ENCODE data around the gene DDX28.
A peak's percentile ranks its signal among the peaks of the same experiment; 100 is the strongest.
"Not testable (repeated sequence)": the region's sequence is repeated elsewhere in the genome, so short reads cannot be mapped to it uniquely, and the experiment has no call there.

DDX28 gene

DNA sequence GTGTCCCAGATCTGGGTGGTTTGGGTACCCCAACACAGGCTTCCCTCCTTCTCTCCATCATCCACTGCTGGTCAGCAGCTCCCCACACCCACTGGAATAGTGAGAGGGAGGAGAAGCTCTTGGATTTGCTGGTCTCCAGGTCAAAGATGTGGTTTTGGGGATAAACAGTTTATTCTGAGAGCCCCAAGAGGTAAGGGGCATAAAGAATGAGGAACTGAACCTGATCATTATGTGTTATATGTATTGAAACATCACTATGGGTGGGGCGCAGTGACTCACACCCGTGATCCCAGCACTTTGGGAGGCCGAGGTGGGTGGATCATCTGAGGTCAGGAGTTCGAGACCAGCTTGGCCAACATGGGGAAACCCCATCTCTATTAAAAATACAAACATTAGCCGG, 27.6 kb downstream of the DDX28 start:
- no peak for DNase-seq (ENCODE audit: low read depth, low spot score)

DNA sequence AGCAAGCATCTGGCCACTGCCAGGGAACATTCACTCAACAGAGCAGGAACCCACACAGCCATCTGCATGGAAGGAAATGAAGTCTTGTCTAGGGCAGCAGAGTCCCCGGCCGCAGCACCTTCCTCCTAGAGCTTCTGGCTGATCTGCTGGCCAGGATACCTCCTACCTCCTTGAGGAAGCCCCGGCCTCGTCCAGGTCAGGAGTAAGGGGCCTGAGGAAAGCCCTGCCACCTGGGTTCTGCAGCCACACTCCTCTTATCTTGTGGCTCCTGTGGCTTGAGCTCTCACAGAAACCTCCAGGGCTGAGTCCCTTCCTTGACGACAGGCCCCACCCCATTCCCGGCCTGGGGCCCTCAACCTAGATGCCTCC, 29.0 kb downstream of the DDX28 start:
- not testable (repeated sequence) for DNase-seq (ENCODE audit: low read depth, low spot score)

DNA sequence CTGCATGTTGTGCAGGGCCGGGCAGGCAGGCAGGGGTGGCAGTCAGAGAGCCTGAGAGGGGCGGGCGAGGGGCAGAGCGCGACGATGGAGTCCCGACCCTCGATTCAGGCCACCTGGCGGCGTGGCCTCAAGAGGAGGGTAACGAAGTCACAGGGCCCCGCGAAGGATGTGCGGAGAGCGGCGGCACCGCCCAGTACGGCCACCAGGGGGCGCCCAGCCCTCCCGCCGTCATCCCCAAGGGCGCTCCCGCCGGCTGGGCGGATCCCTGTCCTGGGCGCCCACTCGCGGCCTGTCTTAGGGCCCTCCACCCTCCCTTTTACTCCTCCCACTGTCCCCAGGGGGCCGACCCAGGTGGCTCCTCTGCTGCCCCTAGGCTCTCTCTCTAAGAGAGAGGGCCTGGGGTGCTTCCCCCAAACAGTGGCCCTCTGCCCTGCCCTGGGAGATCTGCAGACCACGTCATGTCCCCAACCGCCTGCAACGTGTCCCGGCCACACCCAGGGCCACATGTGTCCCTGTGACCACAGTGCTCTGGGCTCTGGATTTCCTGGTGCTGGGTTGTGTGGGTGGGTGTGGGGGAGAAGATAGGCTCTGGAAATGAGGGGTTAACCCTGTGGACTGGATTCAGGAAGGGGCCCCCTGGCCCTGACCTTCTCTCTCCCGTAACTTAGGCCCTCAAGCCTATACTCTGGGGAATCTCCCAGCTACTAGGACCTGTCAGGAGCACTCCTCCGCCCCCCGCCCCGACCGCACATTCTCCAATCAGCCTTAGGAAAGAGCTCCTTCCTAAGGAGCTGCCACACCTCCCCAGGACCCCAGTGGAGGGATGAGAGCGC, 29.6 kb downstream of the DDX28 start:
- DNase-seq (ENCODE audit: low read depth, low spot score): peak; percentile 62

DNA sequence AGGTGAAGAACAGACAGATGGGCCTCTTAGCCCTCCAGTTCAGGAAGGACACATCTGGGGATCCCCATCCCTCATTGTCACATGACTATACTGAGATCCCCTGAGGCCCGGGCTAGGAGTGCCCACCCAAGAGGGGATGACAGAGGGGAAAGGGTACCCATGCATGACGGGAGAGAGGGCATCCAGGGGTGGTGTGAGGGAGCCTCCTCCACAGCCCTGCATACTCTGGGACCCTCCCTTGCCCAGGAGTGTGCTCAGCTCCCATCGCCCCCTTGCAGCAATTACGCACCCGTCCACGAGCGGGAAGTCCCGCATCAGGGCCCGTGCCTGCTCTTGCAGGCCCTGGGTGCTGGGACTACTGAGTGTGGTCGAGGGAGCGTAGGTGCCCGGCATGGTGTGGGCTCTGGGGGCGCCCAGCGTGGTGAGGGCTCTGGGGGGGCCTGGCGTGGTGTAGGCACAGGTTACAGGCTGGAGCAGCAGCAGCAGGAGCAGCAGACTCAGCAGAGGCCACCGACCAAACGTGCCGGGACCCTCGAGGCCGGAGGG, 30.3 kb downstream of the DDX28 start:
- no peak for DNase-seq (ENCODE audit: low read depth, low spot score)

DNA sequence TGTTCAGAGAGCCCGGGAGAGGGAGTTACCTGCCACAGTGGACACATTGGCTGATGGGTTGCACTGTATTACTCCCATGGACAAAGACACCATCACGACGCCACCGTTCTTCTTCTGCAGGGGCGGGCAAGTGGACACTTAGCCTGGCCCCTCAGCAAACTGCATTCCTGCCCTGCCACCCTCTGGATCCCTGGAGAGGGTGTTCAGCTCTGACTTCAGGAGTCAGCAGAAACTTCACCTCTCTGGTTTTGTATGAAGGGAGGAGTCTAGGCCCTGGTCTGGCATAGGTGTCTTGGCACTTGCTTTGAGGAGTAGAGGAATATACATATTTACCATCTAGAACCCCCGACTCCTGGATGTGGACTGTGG, 33.0 kb downstream of the DDX28 start:
- no peak for DNase-seq (ENCODE audit: low read depth, low spot score)

DNA sequence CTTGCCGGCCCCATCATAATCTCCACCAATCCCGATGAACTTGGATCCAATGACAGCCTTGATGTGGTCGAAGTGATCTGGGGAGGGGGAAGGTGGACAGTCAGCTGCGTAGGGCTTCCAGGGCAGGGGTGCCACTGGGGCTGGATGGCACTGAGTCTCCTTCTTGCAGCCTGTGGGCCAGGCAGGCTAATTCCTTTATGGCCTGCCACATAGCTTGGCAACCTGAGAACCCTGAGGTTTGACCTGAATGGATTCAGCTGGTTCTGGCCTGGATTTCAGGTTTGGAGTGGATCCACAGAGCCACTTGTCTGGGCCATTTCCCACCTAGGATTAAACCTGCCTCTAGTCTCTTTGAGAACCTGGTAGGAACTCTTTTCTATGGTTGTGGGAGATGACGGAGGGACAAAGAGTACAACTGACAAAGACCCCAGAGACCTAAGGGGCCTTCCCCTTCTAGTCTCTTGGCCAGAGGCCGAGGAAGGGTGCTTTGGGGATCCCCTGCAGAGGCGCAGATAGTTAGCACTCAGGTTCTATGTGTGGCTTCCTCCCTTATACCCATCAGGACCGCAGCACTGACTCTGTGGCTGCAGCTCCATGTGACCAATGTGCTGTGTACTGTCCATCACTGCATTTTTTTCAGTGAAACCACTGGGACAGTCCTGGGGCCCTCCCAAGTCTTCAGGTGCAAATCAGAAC, 33.6 kb downstream of the DDX28 start:
- no peak for DNase-seq (ENCODE audit: low read depth, low spot score)

DNA sequence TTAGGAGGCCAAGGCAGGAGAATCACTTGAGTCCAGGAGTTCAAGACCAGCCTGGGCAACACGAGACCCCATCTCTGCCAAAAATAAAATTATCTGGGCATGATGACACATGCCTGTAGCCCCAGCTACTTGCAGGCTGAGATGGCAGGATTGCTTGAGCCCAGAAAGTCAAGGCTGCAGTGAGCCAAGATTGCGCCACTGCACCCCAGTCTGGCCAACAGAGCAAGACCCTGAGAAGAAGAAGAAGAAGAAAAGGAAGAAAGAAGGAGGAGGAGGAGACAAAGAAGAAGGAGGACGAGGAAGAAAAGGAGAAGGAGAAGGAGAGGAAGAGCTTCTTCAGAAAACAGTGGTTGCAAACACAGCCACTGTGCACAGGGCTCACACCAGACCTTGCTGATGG, 34.4 kb downstream of the DDX28 start:
- DNase-seq (ENCODE audit: low read depth, low spot score): no peak

DNA sequence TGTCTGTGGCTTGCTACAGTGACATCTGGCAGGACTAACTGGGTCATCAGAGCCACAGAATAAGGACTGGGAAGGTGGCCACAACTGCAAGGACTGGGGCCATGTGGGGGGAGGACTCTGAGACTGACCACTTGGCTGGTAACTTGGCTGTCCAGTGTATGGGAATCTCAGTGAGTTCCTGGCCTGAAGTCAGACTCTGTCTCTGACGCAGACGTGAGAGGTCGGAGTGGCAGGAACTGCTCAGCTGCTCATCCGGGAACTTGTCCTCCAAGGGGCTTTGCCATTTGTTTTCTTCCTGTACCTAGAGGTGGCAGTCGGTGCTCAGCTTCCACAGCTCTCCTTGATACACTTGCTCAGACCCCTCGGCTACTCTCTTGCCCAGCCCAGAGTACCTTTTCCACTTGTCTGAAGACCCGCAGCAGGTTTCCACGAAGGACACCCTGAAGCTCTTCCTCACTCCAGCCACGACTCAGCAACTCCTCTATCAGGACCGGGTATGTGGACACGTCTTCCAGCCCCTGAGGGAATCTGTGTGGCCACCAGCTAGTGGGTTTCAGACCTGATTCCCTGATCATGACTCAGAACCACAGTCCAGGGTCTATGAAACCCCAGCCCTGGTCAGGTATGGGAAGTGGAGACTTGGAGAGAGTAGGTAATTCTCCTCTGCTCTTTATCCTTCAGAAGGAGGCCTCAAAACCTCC, 35.4 kb downstream of the DDX28 start:
- DNase-seq (ENCODE audit: low read depth, low spot score): no peak

DNA sequence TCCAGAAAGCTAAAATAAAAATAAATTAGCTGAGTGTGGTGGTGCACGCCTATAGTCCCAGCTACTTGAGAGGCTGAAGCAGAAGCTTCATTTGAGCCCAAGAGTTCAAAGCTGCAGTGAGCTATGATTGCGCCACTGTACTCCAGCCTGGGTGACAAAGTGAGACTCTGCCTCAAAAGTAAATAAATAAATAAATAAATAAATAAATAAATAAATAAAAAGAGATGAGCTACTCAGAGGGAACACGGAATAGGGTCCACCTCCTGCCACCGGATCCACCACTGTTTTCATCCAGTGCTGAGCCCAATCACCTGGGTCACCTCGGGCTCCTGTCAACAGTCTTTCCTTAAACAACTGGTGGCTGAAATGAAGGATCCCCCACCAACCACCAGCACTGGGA, 36.1 kb downstream of the DDX28 start:
- DNase-seq (ENCODE audit: low read depth, low spot score): no peak

DNA sequence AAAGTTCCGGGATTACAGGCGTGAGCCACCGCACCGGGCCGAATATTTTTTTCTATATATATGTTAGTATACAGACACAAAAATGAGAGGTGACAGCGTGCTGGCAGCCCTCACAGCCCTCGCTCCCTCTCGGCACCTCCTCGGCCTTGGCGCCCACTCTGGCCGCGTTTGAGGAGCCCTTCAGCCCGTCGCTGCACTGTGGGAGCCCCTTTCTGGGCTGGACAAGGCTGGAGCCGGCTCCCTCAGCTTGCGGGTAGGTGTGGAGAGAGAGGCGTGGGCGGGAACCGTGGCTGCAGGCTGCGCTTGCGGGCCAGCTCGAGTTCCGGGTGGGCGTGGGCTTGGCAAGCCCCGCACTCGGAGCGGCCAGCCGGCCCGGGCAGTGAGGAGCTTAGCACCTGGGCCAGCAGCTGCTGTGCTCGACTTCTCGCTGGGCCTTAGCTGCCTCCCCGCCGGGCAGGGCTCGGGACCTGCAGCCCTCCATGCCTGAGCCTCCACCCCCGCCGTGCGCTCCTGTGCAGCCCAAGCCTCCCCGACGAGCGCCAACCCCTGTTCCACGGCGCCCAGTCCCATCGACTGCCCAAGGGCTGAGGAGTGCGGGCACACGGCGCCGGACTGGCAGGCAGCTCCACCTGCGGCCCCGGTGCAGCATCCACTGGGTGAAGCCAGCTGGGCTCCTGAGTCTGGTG, 40.9 kb downstream of the DDX28 start:
- DNase-seq (ENCODE audit: low read depth, low spot score): no peak

DNA sequence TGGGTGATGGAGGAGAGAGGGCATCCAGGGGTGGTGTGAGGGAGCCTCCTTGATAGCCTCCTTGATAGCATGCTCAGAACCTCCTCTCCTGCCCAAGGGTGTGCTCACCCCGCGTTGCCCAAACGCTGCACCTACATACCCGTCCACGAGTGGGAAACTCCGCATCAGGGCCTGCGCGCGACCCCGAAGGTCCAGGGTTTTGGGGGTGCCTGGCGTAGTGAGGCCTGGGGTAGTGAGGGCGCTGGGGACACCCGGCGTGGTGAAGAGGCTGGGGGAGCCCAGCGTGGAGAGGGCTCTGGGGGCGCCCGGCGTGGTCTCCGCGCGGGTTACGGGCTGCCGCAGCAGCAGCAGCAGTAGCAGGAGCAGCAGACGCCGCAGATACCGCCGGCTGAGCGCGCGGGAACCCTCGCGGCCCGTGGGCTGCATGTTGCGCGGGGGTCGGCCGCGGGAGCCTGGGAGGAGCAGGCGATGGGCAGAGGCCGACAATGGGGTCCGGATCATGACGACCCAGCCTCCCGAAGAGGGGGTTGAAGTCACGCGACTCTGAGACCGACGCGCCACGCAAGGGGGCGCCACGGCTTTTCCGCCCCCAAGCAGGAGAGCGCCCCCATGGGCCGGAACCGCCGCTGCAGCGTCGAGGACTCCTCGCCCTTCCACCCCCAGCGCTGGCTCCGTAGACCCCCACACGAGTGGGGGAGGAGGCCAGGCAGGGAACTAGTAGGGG, 42.9 kb downstream of the DDX28 start, which contains the start of gene DPEP3:
DPEP3 (minus strand) TSS at position 545 of the 724 bp plus-strand sequence; CDS start at position 426, 119 bp downstream.
- DNase-seq (ENCODE audit: low read depth, low spot score): no peak

DNA sequence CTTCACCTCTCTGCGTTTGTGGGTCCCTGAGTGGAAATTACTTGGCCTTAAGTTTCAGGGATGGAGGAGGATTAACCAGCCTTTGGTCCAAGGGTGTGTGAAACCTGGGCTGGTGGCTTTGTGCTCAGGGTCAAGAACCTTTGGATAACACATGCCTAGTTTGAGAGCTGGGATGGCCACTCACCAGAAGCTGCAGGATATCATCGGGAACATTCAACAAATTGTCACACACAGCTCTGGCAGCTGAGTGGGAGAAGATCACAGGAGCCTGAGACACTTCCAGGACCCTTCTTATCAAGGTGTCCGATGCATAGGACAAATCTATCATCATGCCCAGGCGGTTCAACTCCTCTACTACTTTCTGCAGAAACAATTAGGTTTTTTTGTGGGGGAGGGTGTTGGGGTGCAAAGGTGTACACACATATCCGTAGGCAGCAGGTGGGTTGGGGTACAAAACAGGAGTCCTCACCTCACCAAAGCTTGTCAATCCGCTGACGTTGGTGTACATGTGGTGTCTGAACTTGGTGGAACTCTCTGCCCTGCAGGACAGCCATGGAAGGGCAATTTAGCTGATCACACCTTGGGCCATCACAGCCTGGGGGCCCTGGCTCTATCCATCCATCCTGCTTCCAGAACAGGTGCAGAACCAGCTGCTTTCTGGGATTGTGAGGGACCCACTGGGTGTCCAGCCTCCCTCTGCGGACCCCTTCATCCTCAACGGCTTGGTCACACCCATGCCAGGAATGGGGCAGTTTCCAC, 45.4 kb downstream of the DDX28 start:
- no peak for DNase-seq (ENCODE audit: low read depth, low spot score)

DNA sequence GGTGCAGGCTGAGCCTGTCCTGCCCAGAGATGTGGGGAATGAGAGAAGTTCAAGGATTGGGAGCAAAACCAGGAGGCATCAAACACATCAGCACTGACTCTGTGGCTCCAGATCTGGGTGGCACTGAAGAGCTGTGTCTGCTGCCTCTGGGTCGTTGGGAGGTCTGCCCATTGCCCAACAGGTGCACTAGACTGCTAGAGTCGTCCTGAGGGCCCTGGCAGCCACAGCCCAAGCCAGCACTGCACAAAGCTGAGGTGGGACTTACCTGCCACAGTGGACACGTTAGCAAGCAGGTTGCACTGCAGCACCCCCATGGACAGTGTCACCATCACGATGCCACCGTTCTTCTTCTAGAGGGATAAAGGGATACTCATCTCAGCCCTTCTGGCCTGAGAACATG, 46.0 kb downstream of the DDX28 start:
- DNase-seq (ENCODE audit: low read depth, low spot score): no peak

DNA sequence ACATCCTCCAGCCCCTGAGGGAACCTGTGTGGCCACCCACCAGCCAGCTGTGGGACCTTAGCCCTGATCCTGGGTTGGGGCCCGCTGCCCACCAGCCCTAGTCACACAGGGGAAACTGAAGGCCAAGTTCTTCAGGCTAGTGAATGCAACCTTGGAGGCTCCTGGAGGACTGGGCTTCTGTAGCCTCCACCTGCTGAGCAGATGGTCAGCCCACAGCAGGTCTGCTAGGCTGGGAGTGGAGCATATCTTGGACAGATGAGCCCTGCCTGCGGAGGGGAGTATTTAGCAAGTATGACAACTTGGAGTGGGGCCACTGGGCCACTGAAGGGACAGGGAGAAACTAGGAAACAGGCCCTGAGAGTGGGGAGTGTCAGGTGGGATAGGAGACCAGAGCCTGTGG, 46.8 kb downstream of the DDX28 start:
- DNase-seq (ENCODE audit: low read depth, low spot score): no peak

DNA sequence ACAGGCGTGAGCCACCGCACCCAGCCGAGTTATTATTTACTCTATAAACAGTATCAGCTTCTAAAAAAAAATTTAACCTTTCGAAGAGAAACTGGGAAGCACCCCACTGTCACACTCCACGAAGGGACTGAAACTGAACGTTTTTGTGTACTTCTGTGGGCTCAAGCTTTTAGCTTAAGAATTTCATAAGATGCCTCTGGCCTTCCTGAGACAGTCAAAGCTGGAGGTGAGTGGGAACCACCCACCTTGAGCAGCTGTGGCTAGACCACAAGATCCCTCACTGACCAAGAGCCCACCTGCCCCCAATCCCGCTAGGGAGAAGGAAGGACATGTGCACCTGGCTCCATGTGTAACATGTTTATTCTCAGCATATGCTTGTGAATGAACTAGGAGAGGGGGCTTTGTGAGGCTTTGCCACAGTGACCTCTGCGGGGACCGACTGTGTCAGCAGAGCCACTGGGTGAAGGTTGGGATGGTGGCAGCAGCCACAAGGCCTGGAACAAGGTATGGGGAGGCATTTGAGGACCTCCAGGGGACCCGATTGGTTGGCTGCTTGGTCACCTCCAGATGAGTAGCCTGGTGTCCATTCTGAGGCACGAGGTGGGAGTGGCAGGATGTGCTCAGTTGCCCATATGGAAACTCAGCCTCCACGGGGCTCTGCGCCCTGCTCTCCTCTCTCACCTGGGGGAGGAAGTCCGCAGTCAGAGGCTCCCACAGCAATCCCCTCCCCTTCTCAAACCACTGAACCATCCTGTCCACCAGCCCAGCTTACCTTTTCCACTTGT, 47.5 kb downstream of the DDX28 start:
- no peak for DNase-seq (ENCODE audit: low read depth, low spot score)

DNA sequence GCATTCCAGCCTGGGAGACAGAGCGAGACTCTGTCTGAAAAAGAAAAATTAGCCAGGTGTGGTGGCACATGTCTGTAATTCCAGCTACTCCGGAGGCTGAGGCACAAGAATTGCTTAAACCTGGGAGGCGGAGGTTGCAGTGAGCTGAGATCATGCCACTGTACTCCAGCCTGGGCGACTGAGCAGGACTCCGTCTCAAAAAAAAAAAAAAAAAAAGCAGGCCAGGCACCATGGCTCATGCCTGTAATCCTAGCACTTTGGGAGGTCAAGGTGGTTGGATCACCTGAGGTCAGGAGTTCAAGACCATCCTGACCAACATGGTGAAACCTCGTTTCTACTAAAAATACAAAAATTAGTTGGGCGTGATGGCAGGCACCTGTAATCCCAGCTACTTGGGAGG, 50.7 kb downstream of the DDX28 start:
- DNase-seq (ENCODE audit: low read depth, low spot score): not testable (repeated sequence)

DNA sequence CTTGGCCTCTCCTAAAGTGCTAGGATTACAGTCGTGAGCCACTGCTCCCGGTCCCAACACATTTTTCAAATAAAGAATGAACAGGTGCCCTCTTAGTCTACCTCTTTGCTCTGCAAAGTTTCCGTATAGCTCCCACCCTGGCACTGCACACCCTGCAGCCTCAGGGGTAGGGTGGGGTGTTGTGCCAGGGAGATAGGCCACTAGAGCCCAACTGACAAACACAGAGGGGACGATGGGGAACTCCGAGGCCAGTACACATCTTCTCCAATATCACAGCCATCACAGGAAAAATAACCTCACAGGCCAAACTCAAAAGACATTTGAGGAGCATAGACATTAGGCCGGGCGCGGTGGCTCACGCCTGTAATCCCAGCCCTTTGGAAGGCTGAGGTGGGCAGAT, 51.9 kb downstream of the DDX28 start:
- no peak for DNase-seq (ENCODE audit: low read depth, low spot score)

Measured in activated naive CD8-positive, alpha-beta T cell treated with anti-CD3 and anti-CD28 coated beads, Interleukin-2, amount 50 U/mL, for 16 hours (primary cell).